Endodermal cell (in vitro differentiated cells): ENCODE data around the gene RPS6KB2. TPM values are rescaled to one million over a fixed set of nuclear protein-coding genes. Genes with fewer than 3 reads are reported as not detected.

ENCODE experiments used
- DNase-seq: peaks from one replicate; pipeline ENCODE4 v3.0.0-alpha.2; 2017
- H3K27ac ChIP-seq: 2 replicates; pipeline ENCODE4 v1.5.1; 2013; ENCODE audit warnings: mild to moderate bottlenecking, low read depth, low read length, moderate library complexity
- H3K27me3 ChIP-seq: 2 replicates; pipeline ENCODE4 v1.6.1; 2013; ENCODE audit warnings: mild to moderate bottlenecking, low read length, moderate library complexity; ENCODE audit not compliant: insufficient read depth, control insufficient read depth, poor library complexity, severe bottlenecking
- H3K36me3 ChIP-seq: 2 replicates; pipeline ENCODE4 v1.7.0; 2013; ENCODE audit warnings: mild to moderate bottlenecking, low read length, moderate library complexity; ENCODE audit not compliant: control insufficient read depth, insufficient read depth
- H3K4me1 ChIP-seq: one replicate; pipeline ENCODE4 v1.7.0; 2013; ENCODE audit warnings: low read length; ENCODE audit not compliant: control insufficient read depth, insufficient read depth
- H3K4me3 ChIP-seq: 2 replicates; pipeline ENCODE4 v1.5.1; 2013; ENCODE audit warnings: mild to moderate bottlenecking, low read length, moderate library complexity
- H3K9ac ChIP-seq: 2 replicates; pipeline ENCODE4 v1.6.1; 2013; ENCODE audit warnings: mild to moderate bottlenecking, low read length, moderate library complexity; ENCODE audit not compliant: poor library complexity, severe bottlenecking; ENCODE audit errors: extremely low read depth
- H3K9me3 ChIP-seq: 2 replicates; pipeline ENCODE4 v1.6.1; 2013; ENCODE audit warnings: mild to moderate bottlenecking, low read length, moderate library complexity; ENCODE audit not compliant: control insufficient read depth
- H3K27ac Mint-ChIP-seq: 2 replicates; pipeline ENCODE4 v1.8.0; 2020; ENCODE audit warnings: mixed read lengths
- H3K27me3 Mint-ChIP-seq: 2 replicates; pipeline ENCODE4 v1.8.0; 2021; ENCODE audit warnings: mild to moderate bottlenecking, mixed read lengths; ENCODE audit not compliant: insufficient read depth
- H3K36me3 Mint-ChIP-seq: 2 replicates; pipeline ENCODE4 v1.8.0; 2020; ENCODE audit warnings: low read depth, mixed read lengths
- H3K4me1 Mint-ChIP-seq: 2 replicates; pipeline ENCODE4 v1.8.0; 2020; ENCODE audit warnings: mixed read lengths
- H3K4me3 Mint-ChIP-seq: 2 replicates; pipeline ENCODE4 v1.8.0; 2020; ENCODE audit warnings: mild to moderate bottlenecking, moderate library complexity, mixed read lengths
- H3K9me3 Mint-ChIP-seq: 2 replicates; pipeline ENCODE4 v1.8.0; 2020; ENCODE audit warnings: mild to moderate bottlenecking, mixed read lengths
- WGBS, 2 experiments: methylation state at CpG; one replicate each; pipeline versions ENCODE4 v1.1.5 to v1.1.7; 2013; ENCODE audit warnings: missing lambda C conversion rate in 2 of 2, mixed read lengths in 1 of 2; ENCODE audit not compliant: insufficient coverage in 1 of 2, insufficient read length in 1 of 2; 5-methylcytosine and 5-hydroxymethylcytosine counted together
- total RNA-seq, 2 donors: library from RNA; stranded (reverse); fragmentation: NEBNext Ultra II Directional in 1 of 2; extraction: Animal tissue kit (Norgen Biotek cat#: 25700) in 1 of 2; gene quantifications; 2 replicates in 1 of 2; 3 replicates in 1 of 2; pipeline ENCODE4 v1.2.1, GENCODE V29; 2021
- TF ChIP-seq, protein P1 (sequence below): fragments of 200-600 bp; sonication (generic); conservative IDR thresholded peaks from 2 replicates; pipeline ENCODE4 v1.5.0; 2021; ENCODE audit warnings: antibody characterized with exemption, mild to moderate bottlenecking

Gene RPS6KB2
- total RNA-seq, 2 donors from 2014 or later, result 47.0 to 51.8 TPM

DNA sequence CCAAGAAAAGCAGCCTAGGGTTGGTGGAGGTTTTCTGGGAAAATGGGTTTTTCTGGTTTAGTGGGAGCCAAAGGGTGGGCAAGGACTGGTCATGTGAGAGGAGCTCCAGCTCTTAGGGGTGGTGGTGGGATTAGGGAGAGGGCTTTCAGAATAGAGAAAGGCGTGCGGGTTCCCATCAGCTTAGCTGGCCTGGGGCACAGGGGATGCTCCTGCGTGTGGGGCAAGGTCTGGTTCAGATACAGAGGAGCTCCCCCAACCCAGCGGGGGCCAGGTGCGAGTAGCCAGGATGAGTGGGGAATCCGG is 40.1 kb downstream of the RPS6KB2 start:
- Histone ChIP-seq H3K36me3 (no peaks in the 10 kb centered on the region), H3K9ac (peak overlapping the region; percentile 44), H3K27me3 (no peaks in the 10 kb centered on the region), H3K9me3 (no peaks in the 10 kb centered on the region), H3K4me1 (no peaks in the 10 kb centered on the region), H3K27ac (no peak overlapping the region), H3K4me3 (peak overlapping the region; percentile 81)
- Mint-ChIP-seq H3K4me3 (peak overlapping the region; percentile 85), H3K9me3 (no peaks in the 10 kb centered on the region), H3K36me3 (peaks cover 4% of the 10 kb centered on the region), H3K27ac (peak overlapping the region; percentile 90), H3K27me3 (no peaks in the 10 kb centered on the region), H3K4me1 (peaks cover 9% of the 10 kb centered on the region)
- WGBS, 2 experiments, result 9 to 40% methylated on average over 2 to 6 of the region's 6 CpGs
- peak; percentile 71 for DNase-seq
- TF ChIP-seq, protein P1, sequence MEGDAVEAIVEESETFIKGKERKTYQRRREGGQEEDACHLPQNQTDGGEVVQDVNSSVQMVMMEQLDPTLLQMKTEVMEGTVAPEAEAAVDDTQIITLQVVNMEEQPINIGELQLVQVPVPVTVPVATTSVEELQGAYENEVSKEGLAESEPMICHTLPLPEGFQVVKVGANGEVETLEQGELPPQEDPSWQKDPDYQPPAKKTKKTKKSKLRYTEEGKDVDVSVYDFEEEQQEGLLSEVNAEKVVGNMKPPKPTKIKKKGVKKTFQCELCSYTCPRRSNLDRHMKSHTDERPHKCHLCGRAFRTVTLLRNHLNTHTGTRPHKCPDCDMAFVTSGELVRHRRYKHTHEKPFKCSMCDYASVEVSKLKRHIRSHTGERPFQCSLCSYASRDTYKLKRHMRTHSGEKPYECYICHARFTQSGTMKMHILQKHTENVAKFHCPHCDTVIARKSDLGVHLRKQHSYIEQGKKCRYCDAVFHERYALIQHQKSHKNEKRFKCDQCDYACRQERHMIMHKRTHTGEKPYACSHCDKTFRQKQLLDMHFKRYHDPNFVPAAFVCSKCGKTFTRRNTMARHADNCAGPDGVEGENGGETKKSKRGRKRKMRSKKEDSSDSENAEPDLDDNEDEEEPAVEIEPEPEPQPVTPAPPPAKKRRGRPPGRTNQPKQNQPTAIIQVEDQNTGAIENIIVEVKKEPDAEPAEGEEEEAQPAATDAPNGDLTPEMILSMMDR, result no peak

DNA sequence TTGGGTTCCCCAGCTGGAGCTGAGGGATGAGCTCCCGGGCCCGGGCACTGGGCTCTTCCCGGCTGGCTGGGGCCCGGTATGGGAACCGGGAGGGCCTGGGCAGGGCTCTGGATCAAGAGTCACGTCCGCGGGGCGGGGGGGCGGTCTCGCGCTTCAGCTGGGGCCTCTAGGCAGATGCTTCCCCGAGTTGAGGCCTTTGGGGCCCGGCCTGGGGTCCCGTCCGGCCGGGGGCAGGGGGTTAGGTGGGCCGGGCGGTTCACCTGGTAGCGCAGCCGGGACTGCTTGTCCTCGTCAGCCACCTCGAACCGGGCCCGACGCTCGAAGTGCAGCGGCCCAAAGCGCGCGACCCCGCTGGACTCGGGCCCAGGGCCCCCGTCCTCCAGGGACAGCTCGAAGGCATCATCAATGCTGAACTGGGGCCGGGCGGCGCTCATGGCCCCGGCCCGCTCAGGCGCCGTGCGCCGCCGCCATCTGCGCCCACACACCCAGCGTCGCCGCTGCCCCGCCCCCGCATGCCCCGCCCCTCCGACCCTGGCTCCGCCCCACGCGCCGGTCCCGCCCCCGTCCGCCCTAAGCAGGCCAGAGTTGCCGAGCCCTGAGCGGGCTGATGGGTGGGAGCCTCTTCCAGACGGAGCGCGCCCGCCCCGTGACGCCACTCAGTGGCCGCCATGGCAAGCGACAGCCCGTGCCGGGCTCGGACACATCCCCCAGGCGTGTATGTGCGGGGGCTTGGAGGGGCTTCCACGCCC is 40.6 kb downstream of the RPS6KB2 start, which contains the start of gene TMEM134:
TSS of gene TMEM134 (minus strand) at position 493 of the 749 bp plus-strand sequence. CDS start at position 434, 59 bp downstream.
- no peaks in the 10 kb centered on the region for H3K27me3 Mint-ChIP-seq
- DNase-seq, result peak; percentile 97
- Histone ChIP-seq H3K9ac (peak within 1 kb of the TSS; percentile 44), H3K4me1 (no peaks in the 10 kb centered on the region), H3K27ac (peak within 1 kb of the TSS; percentile 66), H3K4me3 (peak within 1 kb of the TSS; percentile 83), H3K27me3 (no peaks in the 10 kb centered on the region), H3K9me3 (no peaks in the 10 kb centered on the region), H3K36me3 (no peaks in the 10 kb centered on the region)
- 1 to 2% methylated on average over 24 to 76 of the region's 76 CpGs for whole genome bisulfite sequencing, 2 experiments
- peak within 1 kb of the TSS; percentile 85 for H3K4me3 Mint-ChIP-seq
- H3K9me3 Mint-ChIP-seq, result no peaks in the 10 kb centered on the region
- TF ChIP-seq, protein P1, result peak; percentile 62
- H3K36me3 Mint-ChIP-seq, result peaks cover 4% of the 10 kb centered on the region
- H3K27ac Mint-ChIP-seq, result peak within 1 kb of the TSS; percentile 90
- peaks cover 9% of the 10 kb centered on the region for H3K4me1 Mint-ChIP-seq

DNA sequence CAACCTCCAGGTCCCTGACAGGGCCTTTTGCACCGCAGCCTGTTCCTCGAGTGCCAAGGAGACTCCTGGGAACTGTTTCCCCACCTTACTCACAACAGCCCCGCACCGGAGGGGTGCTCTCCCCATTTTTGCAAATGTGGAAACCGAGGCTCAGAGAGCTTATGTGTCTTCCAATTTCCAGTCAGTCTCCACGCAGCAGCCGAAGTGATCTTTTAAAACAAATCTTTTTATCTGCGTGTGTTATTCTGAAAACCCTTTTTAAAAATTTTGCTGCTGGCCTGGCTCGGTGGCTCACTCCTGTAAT is 41.2 kb downstream of the RPS6KB2 start:
- 49 to 57% methylated on average over 9 of the region's 9 CpGs for WGBS, 2 experiments
- H3K4me3 ChIP-seq, result peak overlapping the region; percentile 83
- DNase-seq, result no peak
- H3K36me3 Mint-ChIP-seq, result peaks cover 4% of the 10 kb centered on the region
- peak overlapping the region; percentile 17 for H3K27ac ChIP-seq
- no peaks in the 10 kb centered on the region for H3K27me3 ChIP-seq
- peak overlapping the region; percentile 85 for H3K4me3 Mint-ChIP-seq
- H3K27me3 Mint-ChIP-seq, result no peaks in the 10 kb centered on the region
- TF ChIP-seq, protein P1, result no peak
- no peaks in the 10 kb centered on the region for H3K9me3 Mint-ChIP-seq
- no peaks in the 10 kb centered on the region for H3K4me1 ChIP-seq
- peak overlapping the region; percentile 35 for H3K9ac ChIP-seq
- peak overlapping the region; percentile 72 for H3K27ac Mint-ChIP-seq
- H3K36me3 ChIP-seq, result no peaks in the 10 kb centered on the region
- peaks cover 9% of the 10 kb centered on the region for H3K4me1 Mint-ChIP-seq
- H3K9me3 ChIP-seq, result no peaks in the 10 kb centered on the region
